NT2/D1 (cell line): ENCODE data around the gene PLEKHH1.

Source experiments
- YY1 ChIP-seq: IDR thresholded peaks from 2 replicates; pipeline ENCODE4 v1.6.1; 2011; ENCODE audit not compliant: insufficient read length, insufficient read depth
- ZNF274 ChIP-seq: IDR thresholded peaks from 2 replicates; pipeline ENCODE4 v1.6.1; 2011; ENCODE audit warnings: mild to moderate bottlenecking, low read depth, low read length

- TF ChIP-seq ZNF274: no peak
- no peak for TF ChIP-seq YY1
Observed at GRCh38 chr14:67523764-67524633, 9.1 kb upstream of the PLEKHH1 start.
